Spinal cord (tissue), 10 donors: Measurements from ENCODE around the gene VCY. TPM values are rescaled to one million over a fixed set of nuclear protein-coding genes. Genes with fewer than 3 reads are reported as not detected.
"Not testable (repeated sequence)": the region's sequence is repeated elsewhere in the genome, so short reads cannot be mapped to it uniquely, and the experiment has no call there.

Source experiments
- DNase-seq, 6 donors: peaks; one replicate each; pipeline versions ENCODE4 v3.0.0 to v3.0.0-alpha.2; 2013 to 2015; ENCODE audit warnings: low spot score in 6 of 6, low read depth in 4 of 6
- H3K27ac ChIP-seq: one replicate; pipeline ENCODE4 v1.5.1; 2013; ENCODE audit warnings: low read depth, low read length, control low read depth
- H3K27me3 ChIP-seq: one replicate; pipeline ENCODE4 v1.6.1; 2013; ENCODE audit warnings: low read length; ENCODE audit not compliant: control insufficient read depth, insufficient read depth
- H3K36me3 ChIP-seq: one replicate; pipeline ENCODE4 v1.6.1; 2013; ENCODE audit warnings: low read length; ENCODE audit not compliant: control insufficient read depth, insufficient read depth
- H3K4me1 ChIP-seq: one replicate; pipeline ENCODE4 v1.6.1; 2013; ENCODE audit warnings: low read length; ENCODE audit not compliant: control insufficient read depth, insufficient read depth
- H3K4me3 ChIP-seq: one replicate; pipeline ENCODE4 v1.5.1; 2013; ENCODE audit warnings: low read depth, low read length, control low read depth
- H3K9me3 ChIP-seq: one replicate; pipeline ENCODE4 v1.6.1; 2013; ENCODE audit warnings: low read length; ENCODE audit not compliant: control insufficient read depth, insufficient read depth
- WGBS: methylation state at CpG from one replicate; pipeline ENCODE4 v1.1.5; 2013; ENCODE audit warnings: missing lambda C conversion rate; ENCODE audit not compliant: insufficient coverage; 5-methylcytosine and 5-hydroxymethylcytosine counted together
- long read RNA-seq, 4 donors: transcript quantifications; one replicate each; lab custom pipeline, GENCODE V29; 2026
- polyA plus RNA-seq, 2 donors: library from polyadenylated mRNA; unstranded; fragments of 120-200 nt; gene quantifications; one replicate each; pipeline ENCODE4 v1.2.1, GENCODE V29; 2013; ENCODE audit not compliant: insufficient read length in 2 of 2
- total RNA-seq, 2 donors: library from RNA; depleted of rRNA in 1 of 2; stranded (reverse); fragments of 120-200 nt in 1 of 2; fragments of >200 nt in 1 of 2; gene quantifications; one replicate each; pipeline versions ENCODE4 v1.2.3 to v1.2.4, GENCODE V29; 2013 to 2014
- donor health status: healthy.

Gene VCY
- total RNA-seq, result not detected
- polyA plus RNA-seq, result not detected
- long read RNA-seq, donor 1, result 0 reads
- long read RNA-seq, donor 2, result 0 reads
- long read RNA-seq, donor 3, result 0 reads
- long read RNA-seq, donor 4, result 0 reads

DNA sequence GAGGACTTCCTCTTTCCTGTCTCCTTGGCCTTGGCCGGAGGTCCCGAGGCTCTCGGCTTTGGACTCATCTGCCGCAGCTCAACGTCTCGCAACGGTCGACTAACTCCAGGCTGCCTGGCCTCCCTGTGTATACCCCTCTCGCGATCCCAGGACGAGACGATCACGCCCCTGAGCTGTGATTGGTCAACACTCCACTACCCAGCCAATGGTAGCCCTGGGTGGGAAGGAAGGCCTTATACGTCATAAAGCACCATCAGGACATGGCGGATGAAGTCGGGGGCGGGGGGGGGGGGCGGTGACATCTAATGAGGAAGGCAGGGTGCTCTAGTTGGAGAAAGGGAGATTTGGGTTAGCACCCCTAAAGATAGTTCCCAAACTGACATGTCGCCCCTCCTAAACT is at the start of gene VCY:
VCY (minus strand) TSS at position 101 of the 400 bp plus-strand sequence; CDS start at position 68, 33 bp downstream.
- not testable (repeated sequence) for H3K4me3 ChIP-seq
- no CpG with 5 or more reads among the region's 19 CpGs for WGBS

DNA sequence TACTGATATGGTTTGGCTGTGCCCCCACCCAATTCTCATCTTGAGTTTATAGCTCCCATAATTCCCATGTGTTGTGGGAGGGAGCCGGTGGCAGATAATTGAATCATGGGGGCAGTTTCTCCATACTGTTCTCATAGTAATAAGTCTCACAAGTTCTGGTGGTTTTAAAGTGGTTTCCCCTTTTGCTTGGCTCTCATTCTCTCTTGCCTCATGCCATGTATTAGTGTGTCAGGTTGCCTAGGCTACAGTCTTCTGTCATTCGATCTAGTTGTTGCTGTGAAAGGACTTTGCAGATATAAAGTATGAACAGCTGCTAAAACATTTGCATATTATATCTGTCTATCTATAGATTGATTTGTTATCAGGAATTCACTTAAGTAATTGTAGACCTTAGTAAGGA is 44.1 kb upstream of the VCY start:
- H3K27me3 ChIP-seq, H3K4me1 ChIP-seq, DNase-seq, H3K9me3 ChIP-seq, H3K27ac ChIP-seq, H3K36me3 ChIP-seq, H3K4me3 ChIP-seq: not testable (repeated sequence)
- WGBS, result no CpG with 5 or more reads among the region's 2 CpGs

More for the DNA sequence above, at the start of gene VCY:
- H3K9me3 ChIP-seq, H3K36me3 ChIP-seq, H3K27ac ChIP-seq, DNase-seq, H3K27me3 ChIP-seq, H3K4me1 ChIP-seq: not testable (repeated sequence)

DNA sequence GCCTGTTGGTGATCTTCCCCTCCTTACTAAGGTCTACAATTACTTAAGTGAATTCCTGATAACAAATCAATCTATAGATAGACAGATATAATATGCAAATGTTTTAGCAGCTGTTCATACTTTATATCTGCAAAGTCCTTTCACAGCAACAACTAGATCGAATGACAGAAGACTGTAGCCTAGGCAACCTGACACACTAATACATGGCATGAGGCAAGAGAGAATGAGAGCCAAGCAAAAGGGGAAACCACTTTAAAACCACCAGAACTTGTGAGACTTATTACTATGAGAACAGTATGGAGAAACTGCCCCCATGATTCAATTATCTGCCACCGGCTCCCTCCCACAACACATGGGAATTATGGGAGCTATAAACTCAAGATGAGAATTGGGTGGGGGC is 25.6 kb upstream of the VCY start:
- not testable (repeated sequence) for H3K9me3 ChIP-seq, H3K4me1 ChIP-seq, H3K27ac ChIP-seq, H3K4me3 ChIP-seq, H3K36me3 ChIP-seq, DNase-seq, H3K27me3 ChIP-seq
- no CpG with 5 or more reads among the region's 2 CpGs for WGBS

DNA sequence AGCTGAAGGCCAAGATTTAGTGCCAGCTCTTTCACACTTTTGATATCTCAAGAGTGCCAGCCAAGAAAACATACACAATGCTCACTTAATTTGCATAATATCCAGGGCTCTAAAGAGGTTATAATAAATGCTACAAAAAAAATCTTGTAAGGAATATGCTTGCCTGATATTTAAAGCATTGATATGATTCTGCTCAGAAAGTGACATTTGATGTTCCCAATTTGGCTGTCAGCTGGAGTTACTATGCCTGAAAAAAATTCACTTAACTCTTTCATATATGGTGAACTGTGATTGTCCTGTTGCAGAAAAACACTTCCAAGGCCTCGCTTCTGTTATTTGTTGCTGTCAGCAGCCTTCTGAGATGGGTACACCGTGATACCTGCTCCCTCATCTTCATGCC is 43.9 kb downstream of the VCY start:
- not testable (repeated sequence) for H3K27ac ChIP-seq, H3K4me1 ChIP-seq, H3K4me3 ChIP-seq, H3K9me3 ChIP-seq, DNase-seq, H3K36me3 ChIP-seq, H3K27me3 ChIP-seq
- no CpG with 5 or more reads among the region's 2 CpGs for WGBS

Other genes starting within 250 kb of the VCY start
- gene VCY1B, start 69.8 kb upstream of the VCY start, total RNA-seq, result not detected
- not detected for gene VCY1B, start 69.8 kb upstream of the VCY start, polyA plus RNA-seq